Measurements from ENCODE around the gene CCDC142.

Gene CCDC142

GRCh38 chr2:74482801-74483674 lies at the start of gene CCDC142, which contains the start of gene TTC31:
Gene CCDC142 (minus strand): TSS chr2:74482998. CDS start chr2:74482837, 161 bp downstream.
Gene TTC31 (plus strand): TSS chr2:74483081. CDS start chr2:74483096, 15 bp downstream.
- in situ Hi-C loops (cut with MboI; ENCODE audit: low sequenced_read_pairs) = loop anchor here (10.0 kb wide), 1 partner anchor 102 kb away; no protein-coding TSS in a partner anchor

GRCh38 chr2:74532222-74532621 lies 49.4 kb upstream of the CCDC142 start:
- in situ Hi-C loops (cut with MboI; ENCODE audit: low sequenced_read_pairs) = no loop called here

GRCh38 chr2:74531666-74532065 lies 48.9 kb upstream of the CCDC142 start:
- in situ Hi-C loops (cut with MboI; ENCODE audit: low sequenced_read_pairs) = no loop called here

GRCh38 chr2:74530239-74531187 lies 47.7 kb upstream of the CCDC142 start:
- in situ Hi-C loops (cut with MboI; ENCODE audit: low sequenced_read_pairs) = no loop called here

GRCh38 chr2:74529357-74530238 lies 46.8 kb upstream of the CCDC142 start, which contains the start of the genes AUP1 and HTRA2:
Gene AUP1 (minus strand): TSS chr2:74529706. CDS start chr2:74529629, 77 bp downstream.
Gene HTRA2 (plus strand): TSS chr2:74529933. CDS start chr2:74530007, 74 bp downstream.
- in situ Hi-C loops (cut with MboI; ENCODE audit: low sequenced_read_pairs) = no loop called here

- in situ Hi-C loops (cut with MboI; ENCODE audit: low sequenced_read_pairs) = no loop called here
These were observed 46.0 kb upstream of the CCDC142 start for GRCh38 chr2:74528600-74529356.

- in situ Hi-C loops (cut with MboI; ENCODE audit: low sequenced_read_pairs) = no loop called here
These were observed 44.9 kb upstream of the CCDC142 start for GRCh38 chr2:74527741-74528140.

- in situ Hi-C loops (cut with MboI; ENCODE audit: low sequenced_read_pairs) = no loop called here
These were observed 43.9 kb upstream of the CCDC142 start for GRCh38 chr2:74526649-74527230.

- in situ Hi-C loops (cut with MboI; ENCODE audit: low sequenced_read_pairs) = no loop called here
These were observed 43.2 kb upstream of the CCDC142 start, which contains the start of gene DQX1 for GRCh38 chr2:74525717-74526648. Gene DQX1 (minus strand): TSS chr2:74526231. CDS start chr2:74525729, 502 bp downstream.

- in situ Hi-C loops (cut with MboI; ENCODE audit: low sequenced_read_pairs) = no loop called here
These were observed 42.3 kb upstream of the CCDC142 start for GRCh38 chr2:74524955-74525716.

GRCh38 chr2:74524005-74524404 lies 41.2 kb upstream of the CCDC142 start:
- in situ Hi-C loops (cut with MboI; ENCODE audit: low sequenced_read_pairs) = no loop called here

GRCh38 chr2:74522516-74522915 lies 39.7 kb upstream of the CCDC142 start:
- in situ Hi-C loops (cut with MboI; ENCODE audit: low sequenced_read_pairs) = no loop called here

- in situ Hi-C loops (cut with MboI; ENCODE audit: low sequenced_read_pairs) = no loop called here
These were observed 33.9 kb upstream of the CCDC142 start for GRCh38 chr2:74516650-74517049.

- in situ Hi-C loops (cut with MboI; ENCODE audit: low sequenced_read_pairs) = no loop called here
These were observed 33.3 kb upstream of the CCDC142 start for GRCh38 chr2:74515981-74516633.

GRCh38 chr2:74515271-74515980 lies 32.6 kb upstream of the CCDC142 start:
- in situ Hi-C loops (cut with MboI; ENCODE audit: low sequenced_read_pairs) = no loop called here

All from HL-60/S4 treated with retinoic acid at 250 ng/mL for 4 days and 3 days (cell line).